NK-92 (cell line): ENCODE data around the gene STX4.

Experiments
- DNase-seq: peaks from one replicate; lab custom pipeline; 2025; ENCODE audit not compliant: unreplicated experiment; lab: John Stamatoyannopoulos, UW

The STX4 gene

GRCh38 chr16:31082368-31083045 is 49.1 kb downstream of the STX4 start:
- no peak for DNase-seq

DNA sequence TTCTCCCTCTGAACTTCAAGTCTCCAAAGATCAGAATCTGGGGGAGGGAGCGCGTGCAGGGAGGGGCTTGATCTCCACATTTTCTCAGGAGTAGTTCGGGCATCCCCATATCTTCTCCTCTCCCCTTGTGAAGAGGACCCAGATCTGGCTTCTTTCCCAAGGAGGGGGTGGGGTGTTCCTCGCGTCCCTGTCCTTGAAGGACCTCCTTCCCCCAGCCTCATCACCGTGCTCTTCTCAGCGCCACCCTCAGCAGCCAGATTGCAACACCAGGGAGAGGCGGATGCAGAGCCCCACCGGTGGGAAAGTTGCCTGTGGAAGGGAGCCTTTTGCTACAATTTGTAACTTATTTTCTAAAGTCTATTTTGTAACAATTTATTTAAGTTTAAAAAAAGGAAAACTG is 49.7 kb downstream of the STX4 start:
- no peak for DNase-seq

- no peak for DNase-seq
Observed at GRCh38 chr16:31083556-31083955, 50.2 kb downstream of the STX4 start.

- DNase-seq: no peak
Observed at GRCh38 chr16:31083981-31084380, 50.6 kb downstream of the STX4 start.

- no peak for DNase-seq
Observed at GRCh38 chr16:31084584-31085302, 51.4 kb downstream of the STX4 start.

GRCh38 chr16:31085411-31085810 is 52.1 kb downstream of the STX4 start:
- no peak for DNase-seq

GRCh38 chr16:31085873-31086628 is 52.7 kb downstream of the STX4 start:
- no peak for DNase-seq

GRCh38 chr16:31086629-31086906 is 53.2 kb downstream of the STX4 start:
- no peak for DNase-seq

DNA sequence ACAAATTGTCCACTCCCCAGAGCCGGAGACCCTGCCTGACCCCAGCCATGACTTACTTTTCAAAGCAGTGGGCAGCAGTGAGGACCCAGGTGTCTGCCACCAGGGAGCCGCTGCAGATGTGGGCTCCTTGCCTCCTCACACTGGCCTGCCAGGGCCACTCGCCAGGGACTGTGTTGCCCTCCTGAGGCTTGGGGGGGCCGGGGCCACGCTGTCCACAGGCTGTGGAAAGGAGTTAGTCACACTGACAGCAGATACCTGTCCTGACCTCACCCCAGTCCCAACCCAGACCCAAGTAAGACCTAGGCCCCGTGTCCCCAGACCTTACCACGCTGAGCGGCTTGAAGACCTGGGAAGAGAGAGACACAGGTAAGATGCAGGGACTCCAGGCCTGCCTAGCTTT is 54.1 kb downstream of the STX4 start:
- DNase-seq: no peak

GRCh38 chr16:31087971-31088370 is 54.6 kb downstream of the STX4 start:
- no peak for DNase-seq

DNA sequence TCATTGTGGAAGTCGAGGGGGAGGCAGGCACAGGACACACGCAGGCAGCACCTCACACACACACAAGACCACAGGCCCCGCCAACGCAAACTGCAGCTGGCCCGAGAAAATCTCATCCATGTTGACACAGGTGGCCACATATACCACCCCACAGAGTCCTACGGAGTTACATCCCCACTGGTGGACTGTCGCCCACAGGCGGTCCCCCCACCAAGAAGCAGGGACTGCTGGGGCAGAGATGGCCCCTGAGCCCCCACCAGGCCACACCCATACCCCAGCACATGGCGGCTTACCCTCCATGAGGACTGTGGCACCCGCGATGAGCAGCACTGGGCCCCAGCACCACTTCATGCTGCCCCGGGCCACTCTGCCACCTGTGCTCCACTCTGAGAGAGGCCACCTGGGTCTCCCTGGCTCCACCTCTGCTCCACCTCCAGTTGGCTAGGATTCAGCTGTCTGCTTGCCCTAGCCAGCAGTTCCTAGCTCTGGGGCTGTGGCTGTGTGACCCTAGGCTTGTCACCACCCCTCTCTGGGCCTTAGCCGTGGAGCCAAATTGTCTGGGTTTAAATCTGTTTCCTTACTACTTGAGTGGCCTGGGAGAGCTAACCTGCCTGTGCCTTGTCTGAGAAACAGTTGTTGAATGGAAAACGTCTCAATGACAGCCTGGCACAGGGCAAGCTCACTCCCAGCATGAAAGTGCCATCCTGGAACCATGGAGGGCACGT is 55.3 kb downstream of the STX4 start, which contains the start of gene PRSS53:
Gene PRSS53 (minus strand): TSS at position 485 of the 725 bp plus-strand sequence. CDS start 134 bp downstream, at position 351.
- no peak for DNase-seq

DNA sequence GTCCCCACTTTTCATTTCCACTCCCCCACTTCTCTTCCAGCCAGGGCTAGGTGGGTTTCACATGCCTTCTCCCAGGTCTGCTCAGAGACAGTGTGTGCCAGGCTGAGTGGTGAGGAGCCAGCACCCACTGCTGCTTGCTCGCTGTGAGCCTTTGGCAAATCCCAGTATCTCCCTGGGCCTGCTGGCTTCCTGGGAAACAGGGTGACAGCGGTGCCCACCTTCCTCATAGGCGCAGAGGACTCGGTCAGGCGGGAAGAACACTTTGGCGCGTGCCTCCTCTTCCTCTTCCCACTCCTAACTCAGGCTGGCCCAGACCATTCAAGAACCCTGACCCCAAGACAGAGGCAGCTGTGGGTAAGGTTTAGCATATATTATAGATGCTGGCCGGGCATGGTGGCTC is 55.8 kb downstream of the STX4 start:
- no peak for DNase-seq
